Measurements from ENCODE around the gene KCNMA1.

Gene KCNMA1

GRCh38 chr10:77086081-77086480, 551.5 kb downstream of the KCNMA1 start:
- H3K9ac ChIP-seq (ENCODE audit: low read depth in 1 of 2, low read length in 2 of 2) = no peak overlapping the region
- H3K4me1 ChIP-seq (ENCODE audit: control insufficient read depth in 2 of 2, insufficient read depth in 2 of 2, low read length in 2 of 2) = no peaks in the 10 kb centered on the region
- H3K27me3 ChIP-seq (ENCODE audit: control insufficient read depth in 2 of 2, insufficient read depth in 2 of 2, low read length in 2 of 2) = no peaks in the 10 kb centered on the region
- H3K9me3 ChIP-seq (ENCODE audit: control insufficient read depth in 2 of 2, low read length in 2 of 2) = no peaks in the 10 kb centered on the region
- no peak overlapping the region for H3K27ac ChIP-seq (ENCODE audit: low read depth in 2 of 2, low read length in 2 of 2)
- H3K4me3 ChIP-seq (ENCODE audit: low read length in 2 of 2) = no peak overlapping the region
- H3K36me3 ChIP-seq (ENCODE audit: control insufficient read depth in 2 of 2, insufficient read depth in 2 of 2, low read length in 2 of 2) = no peaks in the 10 kb centered on the region

GRCh38 chr10:77085344-77085743, 552.3 kb downstream of the KCNMA1 start:
- Histone ChIP-seq H3K27me3 (ENCODE audit: control insufficient read depth in 2 of 2, insufficient read depth in 2 of 2, low read length in 2 of 2) (no peaks in the 10 kb centered on the region), H3K9me3 (ENCODE audit: control insufficient read depth in 2 of 2, low read length in 2 of 2) (no peaks in the 10 kb centered on the region), H3K9ac (ENCODE audit: low read depth in 1 of 2, low read length in 2 of 2) (no peak overlapping the region), H3K27ac (ENCODE audit: low read depth in 2 of 2, low read length in 2 of 2) (no peak overlapping the region), H3K4me1 (ENCODE audit: control insufficient read depth in 2 of 2, insufficient read depth in 2 of 2, low read length in 2 of 2) (no peaks in the 10 kb centered on the region), H3K36me3 (ENCODE audit: control insufficient read depth in 2 of 2, insufficient read depth in 2 of 2, low read length in 2 of 2) (no peaks in the 10 kb centered on the region), H3K4me3 (ENCODE audit: low read length in 2 of 2) (no peak overlapping the region)

- no peaks in the 10 kb centered on the region for H3K36me3 ChIP-seq (ENCODE audit: control insufficient read depth in 2 of 2, insufficient read depth in 2 of 2, low read length in 2 of 2)
- H3K4me1 ChIP-seq (ENCODE audit: control insufficient read depth in 2 of 2, insufficient read depth in 2 of 2, low read length in 2 of 2) = no peaks in the 10 kb centered on the region
- H3K9me3 ChIP-seq (ENCODE audit: control insufficient read depth in 2 of 2, low read length in 2 of 2) = no peaks in the 10 kb centered on the region
- H3K9ac ChIP-seq (ENCODE audit: low read depth in 1 of 2, low read length in 2 of 2) = no peak overlapping the region
- no peak overlapping the region for H3K4me3 ChIP-seq (ENCODE audit: low read length in 2 of 2)
- no peak overlapping the region for H3K27ac ChIP-seq (ENCODE audit: low read depth in 2 of 2, low read length in 2 of 2)
- H3K27me3 ChIP-seq (ENCODE audit: control insufficient read depth in 2 of 2, insufficient read depth in 2 of 2, low read length in 2 of 2) = no peaks in the 10 kb centered on the region
Measured at GRCh38 chr10:77084431-77085144, 553.0 kb downstream of the KCNMA1 start.

- Histone ChIP-seq H3K36me3 (ENCODE audit: control insufficient read depth in 2 of 2, insufficient read depth in 2 of 2, low read length in 2 of 2) (no peaks in the 10 kb centered on the region), H3K27ac (ENCODE audit: low read depth in 2 of 2, low read length in 2 of 2) (no peak overlapping the region), H3K27me3 (ENCODE audit: control insufficient read depth in 2 of 2, insufficient read depth in 2 of 2, low read length in 2 of 2) (no peaks in the 10 kb centered on the region), H3K9me3 (ENCODE audit: control insufficient read depth in 2 of 2, low read length in 2 of 2) (no peaks in the 10 kb centered on the region), H3K9ac (ENCODE audit: low read depth in 1 of 2, low read length in 2 of 2) (no peak overlapping the region), H3K4me3 (ENCODE audit: low read length in 2 of 2) (no peak overlapping the region), H3K4me1 (ENCODE audit: control insufficient read depth in 2 of 2, insufficient read depth in 2 of 2, low read length in 2 of 2) (no peaks in the 10 kb centered on the region)
Measured at GRCh38 chr10:77082601-77083252, 554.9 kb downstream of the KCNMA1 start.

- Histone ChIP-seq H3K9me3 (ENCODE audit: control insufficient read depth in 2 of 2, low read length in 2 of 2) (no peaks in the 10 kb centered on the region), H3K4me1 (ENCODE audit: control insufficient read depth in 2 of 2, insufficient read depth in 2 of 2, low read length in 2 of 2) (no peaks in the 10 kb centered on the region), H3K36me3 (ENCODE audit: control insufficient read depth in 2 of 2, insufficient read depth in 2 of 2, low read length in 2 of 2) (no peaks in the 10 kb centered on the region), H3K27me3 (ENCODE audit: control insufficient read depth in 2 of 2, insufficient read depth in 2 of 2, low read length in 2 of 2) (no peaks in the 10 kb centered on the region), H3K4me3 (ENCODE audit: low read length in 2 of 2) (no peak overlapping the region), H3K9ac (ENCODE audit: low read depth in 1 of 2, low read length in 2 of 2) (no peak overlapping the region), H3K27ac (ENCODE audit: low read depth in 2 of 2, low read length in 2 of 2) (no peak overlapping the region)
Measured at GRCh38 chr10:77081481-77081891, 556.1 kb downstream of the KCNMA1 start.

- no peaks in the 10 kb centered on the region for H3K9me3 ChIP-seq (ENCODE audit: control insufficient read depth in 2 of 2, low read length in 2 of 2)
- no peaks in the 10 kb centered on the region for H3K4me1 ChIP-seq (ENCODE audit: control insufficient read depth in 2 of 2, insufficient read depth in 2 of 2, low read length in 2 of 2)
- no peak overlapping the region for H3K27ac ChIP-seq (ENCODE audit: low read depth in 2 of 2, low read length in 2 of 2)
Measured at GRCh38 chr10:77080361-77081027, 557.1 kb downstream of the KCNMA1 start.

GRCh38 chr10:77079592-77080300, 557.9 kb downstream of the KCNMA1 start:
- no peak overlapping the region for H3K27ac ChIP-seq (ENCODE audit: low read depth in 2 of 2, low read length in 2 of 2)
- no peaks in the 10 kb centered on the region for H3K36me3 ChIP-seq (ENCODE audit: control insufficient read depth in 2 of 2, insufficient read depth in 2 of 2, low read length in 2 of 2)
- no peaks in the 10 kb centered on the region for H3K9me3 ChIP-seq (ENCODE audit: control insufficient read depth in 2 of 2, low read length in 2 of 2)
- H3K27me3 ChIP-seq (ENCODE audit: control insufficient read depth in 2 of 2, insufficient read depth in 2 of 2, low read length in 2 of 2) = no peaks in the 10 kb centered on the region
- H3K4me1 ChIP-seq (ENCODE audit: control insufficient read depth in 2 of 2, insufficient read depth in 2 of 2, low read length in 2 of 2) = no peaks in the 10 kb centered on the region
- H3K9ac ChIP-seq (ENCODE audit: low read depth in 1 of 2, low read length in 2 of 2) = no peak overlapping the region
- no peak overlapping the region for H3K4me3 ChIP-seq (ENCODE audit: low read length in 2 of 2)

More at GRCh38 chr10:77080361-77081027, 557.1 kb downstream of the KCNMA1 start:
- Histone ChIP-seq H3K9ac (ENCODE audit: low read depth in 1 of 2, low read length in 2 of 2) (no peak overlapping the region), H3K27me3 (ENCODE audit: control insufficient read depth in 2 of 2, insufficient read depth in 2 of 2, low read length in 2 of 2) (no peaks in the 10 kb centered on the region), H3K4me3 (ENCODE audit: low read length in 2 of 2) (no peak overlapping the region), H3K36me3 (ENCODE audit: control insufficient read depth in 2 of 2, insufficient read depth in 2 of 2, low read length in 2 of 2) (no peaks in the 10 kb centered on the region)

GRCh38 chr10:77077316-77077945, 560.2 kb downstream of the KCNMA1 start:
- H3K27me3 ChIP-seq (ENCODE audit: control insufficient read depth in 2 of 2, insufficient read depth in 2 of 2, low read length in 2 of 2) = no peaks in the 10 kb centered on the region
- no peaks in the 10 kb centered on the region for H3K36me3 ChIP-seq (ENCODE audit: control insufficient read depth in 2 of 2, insufficient read depth in 2 of 2, low read length in 2 of 2)
- no peak overlapping the region for H3K4me3 ChIP-seq (ENCODE audit: low read length in 2 of 2)
- H3K9me3 ChIP-seq (ENCODE audit: control insufficient read depth in 2 of 2, low read length in 2 of 2) = no peaks in the 10 kb centered on the region
- no peak overlapping the region for H3K27ac ChIP-seq (ENCODE audit: low read depth in 2 of 2, low read length in 2 of 2)
- no peaks in the 10 kb centered on the region for H3K4me1 ChIP-seq (ENCODE audit: control insufficient read depth in 2 of 2, insufficient read depth in 2 of 2, low read length in 2 of 2)
- no peak overlapping the region for H3K9ac ChIP-seq (ENCODE audit: low read depth in 1 of 2, low read length in 2 of 2)

- Histone ChIP-seq H3K9me3 (ENCODE audit: control insufficient read depth in 2 of 2, low read length in 2 of 2) (no peaks in the 10 kb centered on the region), H3K27ac (ENCODE audit: low read depth in 2 of 2, low read length in 2 of 2) (no peak overlapping the region), H3K27me3 (ENCODE audit: control insufficient read depth in 2 of 2, insufficient read depth in 2 of 2, low read length in 2 of 2) (no peaks in the 10 kb centered on the region), H3K36me3 (ENCODE audit: control insufficient read depth in 2 of 2, insufficient read depth in 2 of 2, low read length in 2 of 2) (peaks cover 0 to 3% of the 10 kb centered on the region in 2 donors), H3K4me3 (ENCODE audit: low read length in 2 of 2) (no peak overlapping the region), H3K4me1 (ENCODE audit: control insufficient read depth in 2 of 2, insufficient read depth in 2 of 2, low read length in 2 of 2) (no peaks in the 10 kb centered on the region), H3K9ac (ENCODE audit: low read depth in 1 of 2, low read length in 2 of 2) (no peak overlapping the region)
Measured at GRCh38 chr10:77075926-77076325, 561.7 kb downstream of the KCNMA1 start.
